ENCODE measurements around the gene PRUNE2.

The PRUNE2 gene

GRCh38 chr9:76609285-76610010, 296.5 kb downstream of the PRUNE2 start:
- DNase-seq, result no peak
- H3K9ac ChIP-seq (ENCODE audit: low read depth, low read length), result no peak overlapping the region

GRCh38 chr9:76608575-76609273, 297.2 kb downstream of the PRUNE2 start:
- Histone ChIP-seq H4K20me1 (ENCODE audit: insufficient read depth, low read length) (no peaks in the 10 kb centered on the region), H3K27ac (ENCODE audit: low read length) (no peak overlapping the region), H3K9ac (ENCODE audit: low read depth, low read length) (no peak overlapping the region), H2AFZ (ENCODE audit: low read depth, low read length) (no peak overlapping the region), H3K4me2 (ENCODE audit: insufficient read depth, low read length) (no peak overlapping the region), H3K9me3 (ENCODE audit: insufficient read depth, low read length, severe bottlenecking) (no peaks in the 10 kb centered on the region), H3K36me3 (ENCODE audit: insufficient read depth, low read length) (no peaks in the 10 kb centered on the region), H3K4me3 (ENCODE audit: low read depth in 1 of 2, low read length in 2 of 2) (no peak overlapping the region), H3K79me2 (ENCODE audit: insufficient read depth, low read length) (no peaks in the 10 kb centered on the region), H3K4me1 (ENCODE audit: insufficient read depth, low read length) (no peaks in the 10 kb centered on the region), H3K27me3 (ENCODE audit: insufficient read depth, low read length, poor library complexity) (no peaks in the 10 kb centered on the region)
- TF ChIP-seq CTCF (IDR thresholded peaks at IDR 0.05; ENCODE audit: borderline replicate concordance, extremely low read depth, low read length, poor library complexity, severe bottlenecking) (no peak), EZH2 (IDR thresholded peaks at IDR 0.05; ENCODE audit: borderline replicate concordance, low read depth, low read length, severe bottlenecking) (no peak)
- ATAC-seq (ENCODE audit: insufficient read depth, low read depth) (no peak), DNase-seq (no peak)

More at GRCh38 chr9:76609285-76610010, 296.5 kb downstream of the PRUNE2 start:
- Histone ChIP-seq H3K36me3 (ENCODE audit: insufficient read depth, low read length) (no peaks in the 10 kb centered on the region), H3K27ac (ENCODE audit: low read length) (no peak overlapping the region), H3K79me2 (ENCODE audit: insufficient read depth, low read length) (no peaks in the 10 kb centered on the region), H3K4me2 (ENCODE audit: insufficient read depth, low read length) (no peak overlapping the region), H3K9me3 (ENCODE audit: insufficient read depth, low read length, severe bottlenecking) (no peaks in the 10 kb centered on the region), H2AFZ (ENCODE audit: low read depth, low read length) (no peak overlapping the region), H3K4me3 (ENCODE audit: low read depth in 1 of 2, low read length in 2 of 2) (no peak overlapping the region), H3K27me3 (ENCODE audit: insufficient read depth, low read length, poor library complexity) (no peaks in the 10 kb centered on the region), H3K4me1 (ENCODE audit: insufficient read depth, low read length) (no peaks in the 10 kb centered on the region), H4K20me1 (ENCODE audit: insufficient read depth, low read length) (no peaks in the 10 kb centered on the region)
- no peak for ATAC-seq (ENCODE audit: insufficient read depth, low read depth)
- TF ChIP-seq CTCF (IDR thresholded peaks at IDR 0.05; ENCODE audit: borderline replicate concordance, extremely low read depth, low read length, poor library complexity, severe bottlenecking) (no peak), EZH2 (IDR thresholded peaks at IDR 0.05; ENCODE audit: borderline replicate concordance, low read depth, low read length, severe bottlenecking) (no peak)

DNA sequence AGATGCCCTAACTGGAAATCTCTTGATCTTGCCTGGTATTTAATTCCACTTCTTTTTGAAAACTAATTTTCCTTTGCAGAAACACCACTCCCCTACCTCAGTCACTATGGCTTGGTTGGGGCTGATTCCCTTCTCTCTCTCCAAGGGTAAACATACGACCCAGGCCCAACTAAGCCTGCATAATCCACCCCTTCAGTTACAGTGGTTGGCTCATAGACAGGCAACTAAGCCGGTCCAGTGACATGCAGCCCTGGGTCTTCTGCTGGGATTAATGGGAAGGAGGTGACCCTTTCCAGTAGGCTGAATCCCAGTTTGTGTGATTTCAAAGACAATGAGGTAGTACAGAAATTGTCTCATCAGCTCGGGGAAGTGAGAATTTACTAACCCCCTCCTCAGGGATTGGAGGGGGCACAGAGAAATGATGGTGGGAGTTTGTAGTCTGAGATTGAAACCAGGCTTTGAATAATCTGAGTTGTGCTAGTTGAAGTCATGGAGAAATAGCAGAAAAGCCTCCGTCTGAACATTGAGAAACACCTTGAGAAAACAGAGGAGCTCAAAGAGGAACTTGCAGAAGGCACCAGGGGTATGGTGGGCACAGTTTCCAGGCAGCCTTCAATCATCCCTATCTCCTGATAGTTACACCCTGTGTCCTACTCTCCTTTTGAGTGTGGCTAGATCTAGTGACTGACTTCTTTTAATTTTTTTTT, 298.0 kb downstream of the PRUNE2 start:
- Histone ChIP-seq H2AFZ (ENCODE audit: low read depth, low read length) (no peak overlapping the region), H3K4me2 (ENCODE audit: insufficient read depth, low read length) (no peak overlapping the region), H4K20me1 (ENCODE audit: insufficient read depth, low read length) (no peaks in the 10 kb centered on the region), H3K27ac (ENCODE audit: low read length) (no peak overlapping the region), H3K9me3 (ENCODE audit: insufficient read depth, low read length, severe bottlenecking) (no peaks in the 10 kb centered on the region), H3K4me3 (ENCODE audit: low read depth in 1 of 2, low read length in 2 of 2) (no peak overlapping the region), H3K4me1 (ENCODE audit: insufficient read depth, low read length) (no peaks in the 10 kb centered on the region), H3K36me3 (ENCODE audit: insufficient read depth, low read length) (no peaks in the 10 kb centered on the region), H3K79me2 (ENCODE audit: insufficient read depth, low read length) (no peaks in the 10 kb centered on the region), H3K9ac (ENCODE audit: low read depth, low read length) (no peak overlapping the region), H3K27me3 (ENCODE audit: insufficient read depth, low read length, poor library complexity) (no peaks in the 10 kb centered on the region)
- TF ChIP-seq EZH2 (IDR thresholded peaks at IDR 0.05; ENCODE audit: borderline replicate concordance, low read depth, low read length, severe bottlenecking) (no peak), CTCF (IDR thresholded peaks at IDR 0.05; ENCODE audit: borderline replicate concordance, extremely low read depth, low read length, poor library complexity, severe bottlenecking) (no peak)
- no peak for ATAC-seq (ENCODE audit: insufficient read depth, low read depth)
- DNase-seq, result no peak
